ENCODE results near the gene MOG. TPM values are rescaled to one million over a fixed set of nuclear protein-coding genes. Genes with fewer than 3 reads are reported as not detected.

The MOG gene
- total RNA-seq, 1 donor from 2014 or later: not detected

GRCh38 chr6:29627755-29628418 is 29.0 kb upstream of the MOG start:
- ATAC-seq: peak; percentile 34
- peak overlapping the region; percentile 61 for H3K4me3 ChIP-seq
- peak overlapping the region; percentile 24 for H3K27ac ChIP-seq
- intact Hi-C loops (cut with DNase I): no loop called here
- H3K36me3 ChIP-seq: no peaks in the 10 kb centered on the region
- H3K9me3 ChIP-seq: no peaks in the 10 kb centered on the region
- TF ChIP-seq CTCF (IDR thresholded peaks at IDR 0.05): no peak
- peak; percentile 78 for DNase-seq
- H3K27me3 ChIP-seq: no peaks in the 10 kb centered on the region
- H3K4me1 ChIP-seq: peaks cover 19% of the 10 kb centered on the region

- peak; percentile 68 for TF ChIP-seq CTCF (IDR thresholded peaks at IDR 0.05)
- Histone ChIP-seq H3K27ac (peak overlapping the region; percentile 24), H3K36me3 (no peaks in the 10 kb centered on the region), H3K4me1 (peaks cover 22% of the 10 kb centered on the region), H3K4me3 (peak overlapping the region; percentile 61), H3K9me3 (no peaks in the 10 kb centered on the region), H3K27me3 (no peaks in the 10 kb centered on the region)
- intact Hi-C loops (cut with DNase I): no loop called here
- ATAC-seq (peak; percentile 58), DNase-seq (peak; percentile 82)
These were observed 28.2 kb upstream of the MOG start for GRCh38 chr6:29628419-29629281.

GRCh38 chr6:29629571-29629970 is 27.3 kb upstream of the MOG start:
- ATAC-seq: no peak
- intact Hi-C loops (cut with DNase I): no loop called here

GRCh38 chr6:29630315-29630714 is 26.6 kb upstream of the MOG start:
- Histone ChIP-seq H3K9me3 (no peaks in the 10 kb centered on the region), H3K27ac (no peak overlapping the region), H3K27me3 (no peaks in the 10 kb centered on the region), H3K4me3 (no peak overlapping the region), H3K36me3 (no peaks in the 10 kb centered on the region), H3K4me1 (peaks cover 22% of the 10 kb centered on the region)
- intact Hi-C loops (cut with DNase I): no loop called here
- no peak for ATAC-seq
- TF ChIP-seq CTCF (IDR thresholded peaks at IDR 0.05): no peak
- no peak for DNase-seq

More at GRCh38 chr6:29629571-29629970, 27.3 kb upstream of the MOG start:
- Histone ChIP-seq H3K9me3 (no peaks in the 10 kb centered on the region), H3K4me3 (no peak overlapping the region), H3K36me3 (no peaks in the 10 kb centered on the region), H3K4me1 (peaks cover 22% of the 10 kb centered on the region), H3K27me3 (no peaks in the 10 kb centered on the region), H3K27ac (no peak overlapping the region)
- no peak for DNase-seq
- no peak for TF ChIP-seq CTCF (IDR thresholded peaks at IDR 0.05)

GRCh38 chr6:29631209-29631810 is 25.6 kb upstream of the MOG start:
- no peak overlapping the region for H3K4me3 ChIP-seq
- intact Hi-C loops (cut with DNase I): no loop called here
- H3K9me3 ChIP-seq: no peaks in the 10 kb centered on the region
- no peak for TF ChIP-seq CTCF (IDR thresholded peaks at IDR 0.05)
- ATAC-seq: no peak
- H3K27me3 ChIP-seq: no peaks in the 10 kb centered on the region
- H3K4me1 ChIP-seq: peaks cover 22% of the 10 kb centered on the region
- DNase-seq: no peak
- H3K36me3 ChIP-seq: no peaks in the 10 kb centered on the region
- H3K27ac ChIP-seq: no peak overlapping the region

Measured in upper lobe of right lung (tissue), 1 donor.